Esophagus squamous epithelium (tissue), 4 donors: Measurements from ENCODE around the gene OPHN1.

Experiments
- CTCF ChIP-seq, 6 experiments: fragments of 450-650 bp in 4 of 6; fragments of 200-600 bp in 2 of 6; sonication (generic) in 2 of 6; IDR thresholded peaks; one replicate each; pipeline ENCODE4 v1.5.1; 2016 to 2019; ENCODE audit warnings: antibody characterized with exemption in 6 of 6, mild to moderate bottlenecking in 4 of 6, moderate library complexity in 4 of 6
- POLR2A ChIP-seq, 4 donors: fragments of 450-650 bp; IDR thresholded peaks; one replicate each; pipeline ENCODE4 v1.6.1; 2017; ENCODE audit warnings: antibody characterized with exemption in 4 of 4, mild to moderate bottlenecking in 4 of 4, moderate library complexity in 3 of 4

- TF ChIP-seq CTCF (IDR thresholded peaks at IDR 0.05) (no peak), POLR2A (IDR thresholded peaks at IDR 0.05) (no peak)
These were observed 145.9 kb downstream of the OPHN1 start for GRCh38 chrX:68287419-68287818.
